Hepatocyte (in vitro differentiated cells): ENCODE data around the gene RPA3.

ENCODE experiments used
- CTCF ChIP-seq: fragments of 200-600 bp; sonication (generic); IDR thresholded peaks from 2 replicates; pipeline ENCODE4 v1.5.1; 2016; ENCODE audit warnings: antibody characterized with exemption, mild to moderate bottlenecking; ENCODE audit not compliant: poor library complexity
- EZH2 ChIP-seq: fragments of 200-600 bp; sonication (generic); IDR thresholded peaks from 2 replicates; pipeline ENCODE4 v1.6.1; 2016; ENCODE audit warnings: antibody characterized with exemption, mild to moderate bottlenecking, borderline replicate concordance

- TF ChIP-seq EZH2, result no peak
- no peak for TF ChIP-seq CTCF
Measured at GRCh38 chr7:7667187-7667586, 51.2 kb downstream of the RPA3 start.
